ENCODE measurements around the gene ZDHHC11.

ZDHHC11 gene

GRCh38 chr5:761854-762710 lies 88.7 kb downstream of the ZDHHC11 start:
- H3K27ac ChIP-seq (ENCODE audit: low read length), result no peak overlapping the region
- no peaks in the 10 kb centered on the region for H3K27me3 ChIP-seq (ENCODE audit: low read depth, low read length)
- no peak overlapping the region for H2AFZ ChIP-seq (ENCODE audit: low read depth, low read length)
- no peak overlapping the region for H3K4me2 ChIP-seq (ENCODE audit: low read length)
- no peaks in the 10 kb centered on the region for H3K36me3 ChIP-seq (replicated peaks; ENCODE audit: low read depth, low read length)
- H3K4me1 ChIP-seq (ENCODE audit: low read length), result no peaks in the 10 kb centered on the region
- H4K20me1 ChIP-seq (ENCODE audit: insufficient read depth, low read length), result no peaks in the 10 kb centered on the region
- no peaks in the 10 kb centered on the region for H3K9me3 ChIP-seq (ENCODE audit: insufficient read depth, low read length)
- no peak overlapping the region for H3K4me3 ChIP-seq (ENCODE audit: low read length)
- TF ChIP-seq EZH2phosphoT487 (IDR thresholded peaks at IDR 0.05; ENCODE audit: low read depth) (no peak), CTCF (IDR thresholded peaks at IDR 0.05; ENCODE audit: low read depth, low read length) (no peak)
- no peak overlapping the region for H3K9ac ChIP-seq (ENCODE audit: low read length)
- H3K79me2 ChIP-seq (ENCODE audit: low read length), result no peaks in the 10 kb centered on the region

GRCh38 chr5:761059-761771 lies 89.6 kb downstream of the ZDHHC11 start:
- Histone ChIP-seq H3K27ac (ENCODE audit: low read length) (no peak overlapping the region), H3K27me3 (ENCODE audit: low read depth, low read length) (no peaks in the 10 kb centered on the region), H4K20me1 (ENCODE audit: insufficient read depth, low read length) (no peaks in the 10 kb centered on the region), H3K9ac (ENCODE audit: low read length) (no peak overlapping the region), H3K9me3 (ENCODE audit: insufficient read depth, low read length) (no peaks in the 10 kb centered on the region), H3K4me3 (ENCODE audit: low read length) (no peak overlapping the region), H3K79me2 (ENCODE audit: low read length) (no peaks in the 10 kb centered on the region), H2AFZ (ENCODE audit: low read depth, low read length) (no peak overlapping the region), H3K4me1 (ENCODE audit: low read length) (no peaks in the 10 kb centered on the region), H3K36me3 (replicated peaks; ENCODE audit: low read depth, low read length) (no peaks in the 10 kb centered on the region), H3K4me2 (ENCODE audit: low read length) (no peak overlapping the region)
- TF ChIP-seq EZH2phosphoT487 (IDR thresholded peaks at IDR 0.05; ENCODE audit: low read depth), result no peak
- no peak for TF ChIP-seq CTCF (IDR thresholded peaks at IDR 0.05; ENCODE audit: low read depth, low read length)

- no peak overlapping the region for H3K4me2 ChIP-seq (ENCODE audit: low read length)
- no peak overlapping the region for H2AFZ ChIP-seq (ENCODE audit: low read depth, low read length)
- H4K20me1 ChIP-seq (ENCODE audit: insufficient read depth, low read length), result no peaks in the 10 kb centered on the region
- H3K27ac ChIP-seq (ENCODE audit: low read length), result no peak overlapping the region
- H3K4me1 ChIP-seq (ENCODE audit: low read length), result no peaks in the 10 kb centered on the region
- H3K4me3 ChIP-seq (ENCODE audit: low read length), result no peak overlapping the region
- no peaks in the 10 kb centered on the region for H3K36me3 ChIP-seq (replicated peaks; ENCODE audit: low read depth, low read length)
- no peaks in the 10 kb centered on the region for H3K79me2 ChIP-seq (ENCODE audit: low read length)
- no peaks in the 10 kb centered on the region for H3K27me3 ChIP-seq (ENCODE audit: low read depth, low read length)
- TF ChIP-seq CTCF (IDR thresholded peaks at IDR 0.05; ENCODE audit: low read depth, low read length) (no peak), EZH2phosphoT487 (IDR thresholded peaks at IDR 0.05; ENCODE audit: low read depth) (no peak)
- no peaks in the 10 kb centered on the region for H3K9me3 ChIP-seq (ENCODE audit: insufficient read depth, low read length)
- no peak overlapping the region for H3K9ac ChIP-seq (ENCODE audit: low read length)
Measured at GRCh38 chr5:760363-761058, 90.3 kb downstream of the ZDHHC11 start.

Measured in OCI-LY3 (cell line).